A375 (cell line): Measurements from ENCODE around the gene TP73. TPM values are rescaled to one million over a fixed set of nuclear protein-coding genes. Genes with fewer than 3 reads are reported as not detected.

ENCODE experiments used
- small RNA-seq: library from RNA; depleted of rRNA; stranded (forward); fragments of <200 nt; gene quantifications from one replicate; pipeline ENCODE3, GENCODE V24; 2014
- total RNA-seq: library from RNA; depleted of rRNA; stranded (reverse); fragments of >200 nt; shearing (Covaris generic); gene quantifications from 2 replicates; pipeline ENCODE4 v1.2.3, GENCODE V29; 2014; rRNA removed

The TP73 gene
- total RNA-seq = 4.5 and 7.4 TPM in 2 replicates

GRCh38 chr1:3651930-3652547 lies at the start of gene TP73:
Gene TP73 (plus strand): TSS chr1:3652516. CDS start chr1:3682366, 29,850 bp downstream.

GRCh38 chr1:3611170-3612019 lies 40.9 kb upstream of the TP73 start, which contains the start of gene MEGF6:
Gene MEGF6 (minus strand): TSS chr1:3611508. CDS start chr1:3611268, 240 bp downstream.

DNA sequence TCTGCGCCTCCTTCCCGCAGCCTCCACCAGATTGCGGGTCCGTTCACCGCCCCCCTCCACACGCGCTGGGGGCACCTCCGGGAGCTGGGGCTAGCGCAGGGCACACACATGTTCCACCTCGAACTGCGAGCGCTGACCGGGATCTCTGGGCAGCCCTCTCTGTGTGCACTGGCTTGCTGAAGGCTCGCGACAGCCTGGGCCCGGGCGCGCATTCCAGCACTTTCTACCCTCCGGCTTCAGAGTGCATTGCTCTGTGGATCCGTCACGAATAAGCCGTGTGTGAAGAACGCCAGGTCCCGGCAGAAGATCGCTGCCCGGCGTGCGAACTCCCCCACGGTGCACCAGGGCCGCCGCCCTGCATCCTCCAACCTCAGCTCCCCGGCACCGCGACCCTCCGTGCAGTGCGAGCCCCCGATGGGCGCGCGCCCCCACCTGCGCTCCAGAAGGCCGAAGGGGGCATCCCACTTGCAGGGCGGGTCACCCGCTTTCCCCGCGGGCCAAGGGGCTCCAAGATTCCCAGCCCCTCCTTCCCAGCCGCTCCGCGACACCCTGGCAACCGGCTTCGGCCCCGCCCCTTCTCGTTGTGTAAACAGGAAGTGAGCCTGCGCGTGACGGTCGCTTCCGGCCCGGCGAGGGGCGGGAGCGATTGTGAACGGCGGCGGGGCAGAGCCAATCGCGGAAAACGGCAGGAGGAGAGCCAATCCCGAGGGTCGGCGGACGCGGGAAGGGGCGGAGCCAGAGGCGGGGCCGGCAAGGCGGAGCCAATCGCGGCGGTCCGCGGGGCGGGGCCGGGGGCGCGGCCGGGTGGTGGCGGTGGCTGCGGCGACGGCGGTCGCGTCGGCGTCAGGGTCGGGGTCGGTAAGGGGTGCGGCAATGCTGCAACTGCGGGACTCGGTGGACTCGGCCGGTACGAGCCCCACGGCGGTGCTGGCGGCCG lies 27.8 kb upstream of the TP73 start, which contains the start of gene TPRG1L:
Gene TPRG1L (plus strand): TSS at position 816 of the 937 bp plus-strand sequence. CDS start 58 bp downstream, at position 874.

DNA sequence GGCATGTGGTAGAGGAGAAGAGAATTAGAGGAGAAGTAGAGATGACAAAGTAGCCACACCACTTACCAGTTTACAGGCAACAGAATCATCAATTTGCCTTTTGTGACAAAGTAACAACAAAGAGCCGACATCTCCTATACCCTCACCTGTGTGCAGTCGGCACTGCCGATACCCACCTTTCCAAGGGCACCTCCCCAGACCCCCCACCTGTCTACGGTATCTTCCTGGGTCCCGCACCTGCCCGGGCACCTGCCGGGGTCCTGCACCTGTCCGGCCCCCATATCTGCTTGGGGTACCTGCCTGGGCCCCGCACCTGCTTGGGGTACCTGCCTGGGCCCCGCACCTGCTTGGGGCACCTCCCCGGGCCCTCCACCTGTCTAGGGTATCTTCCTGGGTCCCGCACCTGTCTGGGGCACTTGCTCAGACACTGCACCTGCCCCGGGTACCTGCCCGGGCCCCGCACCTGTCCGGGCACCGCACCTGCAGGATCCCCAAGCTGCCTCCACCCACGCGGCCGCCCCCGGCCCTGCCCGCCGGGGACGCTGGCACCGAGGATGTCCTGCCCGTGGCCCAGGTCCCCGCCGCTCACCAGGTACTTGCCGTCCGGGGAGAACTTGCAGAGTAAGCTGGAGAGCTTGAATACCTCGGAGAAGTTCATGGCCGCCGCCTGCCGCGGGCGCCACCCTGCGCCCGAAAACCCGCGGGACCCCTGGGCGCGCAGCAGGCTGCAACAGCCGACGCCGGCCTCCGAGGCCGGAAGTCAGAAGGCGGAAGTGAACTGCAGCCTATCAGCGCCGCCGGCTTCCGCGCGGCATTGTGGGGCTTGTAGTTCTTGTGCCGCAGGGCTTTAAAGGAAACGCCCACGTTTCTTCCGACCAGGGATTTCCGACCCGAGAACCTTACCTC lies 2.7 kb upstream of the TP73 start, which contains the start of gene WRAP73:
Gene WRAP73 (minus strand): TSS at position 762 of the 906 bp plus-strand sequence. CDS start 104 bp downstream, at position 658.

DNA sequence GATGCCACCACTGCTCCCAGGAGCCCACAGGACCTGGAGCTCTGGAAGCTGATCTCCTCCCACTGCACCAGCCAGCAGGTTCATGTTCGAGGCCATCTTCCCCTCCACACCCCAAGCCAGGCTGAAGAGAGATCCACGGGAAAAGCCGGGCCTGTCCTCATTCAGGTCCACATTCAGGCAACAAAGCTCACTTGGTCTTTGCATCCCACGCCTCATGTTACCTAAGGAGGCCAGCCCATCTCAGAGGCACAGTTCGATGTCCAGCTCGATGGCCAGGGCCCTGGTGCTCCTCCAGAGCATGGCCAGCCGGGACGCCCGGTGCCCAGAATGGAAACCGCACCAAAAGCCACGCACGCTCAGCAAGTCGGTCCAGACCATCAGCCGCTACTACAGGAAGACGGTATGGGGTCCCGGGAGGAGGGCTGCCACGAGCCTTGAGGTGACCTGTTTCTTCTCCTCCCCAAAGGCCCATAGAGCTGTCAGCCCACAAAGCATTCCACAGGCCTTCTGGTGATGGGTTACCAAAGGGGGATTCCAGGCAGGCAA lies 100.2 kb downstream of the TP73 start, which contains the start of gene CCDC27:
Gene CCDC27 (plus strand): TSS at position 51 of the 546 bp plus-strand sequence. CDS start 32 bp downstream, at position 83.

GRCh38 chr1:3772715-3773571 lies 120.6 kb downstream of the TP73 start, which contains the start of gene SMIM1:
Gene SMIM1 (plus strand): TSS chr1:3772749. CDS start chr1:3775374, 2,625 bp downstream.

Small RNAs within 50 kb of the gene (small RNA-seq; reads per million reads assigned to genes)
- gene RF02197 = not detected
- gene RN7SL574P = not detected

Other genes starting within 250 kb of the TP73 start
- 0.05 TPM in 1 of 2 replicates, not detected in the other for gene ARHGEF16, start 197.9 kb upstream of the TP73 start, total RNA-seq
- gene MEGF6, start 41.0 kb upstream of the TP73 start, total RNA-seq = 1.0 and 1.3 TPM in 2 replicates
- gene TPRG1L, start 27.5 kb upstream of the TP73 start, total RNA-seq = 4.6 and 6.0 TPM in 2 replicates
- gene WRAP73, start 2.4 kb upstream of the TP73 start, total RNA-seq = 55.3 and 68.7 TPM in 2 replicates
- gene CCDC27, start 99.9 kb downstream of the TP73 start, total RNA-seq = not detected in 2 replicates
- not detected in 2 replicates for gene SMIM1, start 120.2 kb downstream of the TP73 start, total RNA-seq
- gene LRRC47, start 144.0 kb downstream of the TP73 start, total RNA-seq = 53.4 and 60.4 TPM in 2 replicates
- gene CEP104, start 204.7 kb downstream of the TP73 start, total RNA-seq = 21.0 and 32.8 TPM in 2 replicates
- gene DFFB, start 205.0 kb downstream of the TP73 start, total RNA-seq = 6.1 and 6.6 TPM in 2 replicates
- gene C1orf174, start 247.8 kb downstream of the TP73 start, total RNA-seq = 24.5 and 30.7 TPM in 2 replicates